WERI-Rb-1 (cell line): Measurements from ENCODE around the gene VPS37C.

Experiments
- DNase-seq: peaks from one replicate; pipeline ENCODE4 v3.0.0-alpha.2; 2020
- H3K27ac ChIP-seq: fragments of 250-450 bp; sonication (Bioruptor Pico); 2 replicates; pipeline ENCODE4 v1.5.1; 2020; ENCODE audit warnings: mild to moderate bottlenecking, moderate library complexity
- H3K27me3 ChIP-seq: fragments of 250-450 bp; sonication (Bioruptor Pico); 2 replicates; pipeline ENCODE4 v1.5.1; 2021; ENCODE audit warnings: mild to moderate bottlenecking, low read depth, moderate library complexity; ENCODE audit not compliant: insufficient read depth, severe bottlenecking
- H3K36me3 ChIP-seq: fragments of 250-450 bp; sonication (Bioruptor Pico); 2 replicates; pipeline ENCODE4 v1.5.1; 2020; ENCODE audit warnings: mild to moderate bottlenecking, moderate library complexity
- H3K4me3 ChIP-seq: 2 replicates; pipeline ENCODE4 v1.5.1; 2011; ENCODE audit warnings: low read depth, mild to moderate bottlenecking, control low read depth, low read length
- H3K9me3 ChIP-seq: fragments of 250-450 bp; sonication (Bioruptor Pico); 2 replicates; pipeline ENCODE4 v1.5.1; 2021; ENCODE audit warnings: mild to moderate bottlenecking, moderate library complexity; ENCODE audit not compliant: severe bottlenecking
- CTCF ChIP-seq: IDR thresholded peaks from 2 replicates; pipeline ENCODE4 v1.5.1; 2011; ENCODE audit warnings: low read depth, mild to moderate bottlenecking, control low read depth, inconsistent platforms, low read length

The VPS37C gene

GRCh38 chr11:61112575-61112974, 48.7 kb downstream of the VPS37C start:
- H3K4me3 ChIP-seq = no peak overlapping the region

GRCh38 chr11:61111786-61112517, 49.3 kb downstream of the VPS37C start:
- Histone ChIP-seq H3K36me3 (no peaks in the 10 kb centered on the region), H3K4me3 (no peak overlapping the region), H3K9me3 (no peaks in the 10 kb centered on the region), H3K27ac (no peak overlapping the region), H3K27me3 (no peaks in the 10 kb centered on the region)
- no peak for DNase-seq
- no peak for TF ChIP-seq CTCF

More at GRCh38 chr11:61112575-61112974, 48.7 kb downstream of the VPS37C start:
- Histone ChIP-seq H3K36me3 (no peaks in the 10 kb centered on the region), H3K27me3 (no peaks in the 10 kb centered on the region), H3K9me3 (no peaks in the 10 kb centered on the region), H3K27ac (no peak overlapping the region)
- no peak for TF ChIP-seq CTCF
- no peak for DNase-seq

- TF ChIP-seq CTCF = no peak
- H3K27me3 ChIP-seq = no peaks in the 10 kb centered on the region
These were observed 50.2 kb downstream of the VPS37C start for GRCh38 chr11:61111050-61111435.

GRCh38 chr11:61110255-61111049, 50.8 kb downstream of the VPS37C start:
- no peak overlapping the region for H3K27ac ChIP-seq
- H3K27me3 ChIP-seq = no peaks in the 10 kb centered on the region
- no peak overlapping the region for H3K4me3 ChIP-seq
- no peak for TF ChIP-seq CTCF
- no peak for DNase-seq
- H3K9me3 ChIP-seq = no peaks in the 10 kb centered on the region
- no peaks in the 10 kb centered on the region for H3K36me3 ChIP-seq

More at GRCh38 chr11:61111050-61111435, 50.2 kb downstream of the VPS37C start:
- Histone ChIP-seq H3K4me3 (no peak overlapping the region), H3K9me3 (no peaks in the 10 kb centered on the region), H3K36me3 (no peaks in the 10 kb centered on the region), H3K27ac (no peak overlapping the region)
- DNase-seq = no peak

GRCh38 chr11:61109671-61110070, 51.6 kb downstream of the VPS37C start:
- no peak for DNase-seq
- H3K27ac ChIP-seq = no peak overlapping the region
- H3K27me3 ChIP-seq = no peaks in the 10 kb centered on the region
- TF ChIP-seq CTCF = no peak
- H3K36me3 ChIP-seq = no peaks in the 10 kb centered on the region
- no peak overlapping the region for H3K4me3 ChIP-seq
- no peaks in the 10 kb centered on the region for H3K9me3 ChIP-seq
